ENCODE data around the gene TRIM8. TPM values are rescaled to one million over a fixed set of nuclear protein-coding genes. Genes with fewer than 3 reads are reported as not detected.

The TRIM8 gene
- total RNA-seq, 3 donors from 2014 or later: 65.5 to 89.9 (median 71.3) TPM

GRCh38 chr10:102632394-102633111 lies 11.7 kb upstream of the TRIM8 start:
- H3K4me1 ChIP-seq (ENCODE audit: low read depth): peaks cover 10% of the 10 kb centered on the region
- H3K9me3 ChIP-seq: no peaks in the 10 kb centered on the region
- no peak overlapping the region for H3K4me3 ChIP-seq
- no peak for TF ChIP-seq CTCF (IDR thresholded peaks at IDR 0.05)
- ATAC-seq: no peak
- no peaks in the 10 kb centered on the region for H3K36me3 ChIP-seq (ENCODE audit: low read depth)
- DNase-seq: peak in 2 of 3 donors; percentile 26 to 31
- intact Hi-C loops (cut with DNase I, micrococcal nuclease): no loop called here

DNA sequence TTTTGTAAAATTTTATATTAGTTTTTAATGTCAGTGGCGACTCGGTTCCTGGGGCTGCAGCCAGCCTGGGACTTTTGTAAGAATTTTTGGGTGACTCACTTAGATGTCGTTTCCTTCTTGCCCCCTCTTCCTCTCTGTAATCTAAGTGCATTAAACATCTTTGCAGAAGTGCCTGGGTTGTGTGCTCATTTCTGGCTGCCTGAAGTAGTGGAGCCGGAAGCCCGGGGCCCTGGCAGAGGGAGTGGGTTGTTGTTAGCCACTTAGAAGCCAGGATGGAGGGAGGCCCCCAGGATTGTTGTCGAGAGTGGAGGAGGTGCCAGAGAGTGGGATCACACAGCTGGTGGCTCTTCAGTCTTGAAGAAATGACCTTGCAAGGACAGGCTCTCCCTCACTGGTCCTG lies 11.0 kb upstream of the TRIM8 start:
- Histone ChIP-seq H3K4me1 (ENCODE audit: low read depth) (peaks cover 9% of the 10 kb centered on the region), H3K4me3 (no peak overlapping the region), H3K36me3 (ENCODE audit: low read depth) (no peaks in the 10 kb centered on the region), H3K9me3 (no peaks in the 10 kb centered on the region)
- DNase-seq (peak in 2 of 3 donors; percentile 24 to 65), ATAC-seq (peak; percentile 51)
- intact Hi-C loops (cut with DNase I, micrococcal nuclease): no loop called here
- no peak for TF ChIP-seq CTCF (IDR thresholded peaks at IDR 0.05)

- Histone ChIP-seq H3K4me3 (no peak overlapping the region), H3K36me3 (ENCODE audit: low read depth) (no peaks in the 10 kb centered on the region), H3K4me1 (ENCODE audit: low read depth) (peaks cover 9% of the 10 kb centered on the region), H3K9me3 (no peaks in the 10 kb centered on the region)
- intact Hi-C loops (cut with DNase I, micrococcal nuclease): no loop called here
- DNase-seq (peak in 2 of 3 donors; percentile 15 to 34), ATAC-seq (no peak)
- no peak for TF ChIP-seq CTCF (IDR thresholded peaks at IDR 0.05)
Observed at GRCh38 chr10:102633848-102634247, 10.4 kb upstream of the TRIM8 start.

GRCh38 chr10:102634686-102635085 lies 9.6 kb upstream of the TRIM8 start:
- peaks cover 9% of the 10 kb centered on the region for H3K4me1 ChIP-seq (ENCODE audit: low read depth)
- no peaks in the 10 kb centered on the region for H3K9me3 ChIP-seq
- intact Hi-C loops (cut with DNase I, micrococcal nuclease): no loop called here
- peak in 1 of 3 donors; percentile 43 for DNase-seq
- no peak for ATAC-seq
- H3K36me3 ChIP-seq (ENCODE audit: low read depth): no peaks in the 10 kb centered on the region
- TF ChIP-seq CTCF (IDR thresholded peaks at IDR 0.05): no peak
- H3K4me3 ChIP-seq: no peak overlapping the region

GRCh38 chr10:102635377-102635776 lies 8.9 kb upstream of the TRIM8 start:
- ATAC-seq (peak; percentile 32), DNase-seq (no peak)
- H3K4me3 ChIP-seq: no peak overlapping the region
- TF ChIP-seq CTCF (IDR thresholded peaks at IDR 0.05): no peak
- H3K9me3 ChIP-seq: no peaks in the 10 kb centered on the region
- H3K4me1 ChIP-seq (ENCODE audit: low read depth): peaks cover 9% of the 10 kb centered on the region
- no peaks in the 10 kb centered on the region for H3K36me3 ChIP-seq (ENCODE audit: low read depth)
- intact Hi-C loops (cut with DNase I, micrococcal nuclease): no loop called here

Data from mucosa of descending colon (tissue), 3 donors.